Measurements from ENCODE around the gene GSTP1.
"Not testable (repeated sequence)": the region's sequence is repeated elsewhere in the genome, so short reads cannot be mapped to it uniquely, and the experiment has no call there.

GSTP1 gene

GRCh38 chr11:67548555-67549110 lies 35.0 kb upstream of the GSTP1 start:
- no peak for TF ChIP-seq CTCF (IDR thresholded peaks at IDR 0.05; ENCODE audit: borderline replicate concordance, control extremely low read depth, extremely low read depth, insufficient read depth, missing control alignments)
- no peak for DNase-seq (ENCODE audit: low spot score)
- in situ Hi-C loops (cut with MboI; ENCODE audit: low sequenced_read_pairs, unreplicated experiment) = no loop called here

GRCh38 chr11:67551127-67551526 lies 32.5 kb upstream of the GSTP1 start:
- TF ChIP-seq CTCF (IDR thresholded peaks at IDR 0.05; ENCODE audit: borderline replicate concordance, control extremely low read depth, extremely low read depth, insufficient read depth, missing control alignments) = no peak
- in situ Hi-C loops (cut with MboI; ENCODE audit: low sequenced_read_pairs, unreplicated experiment) = no loop called here
- DNase-seq (ENCODE audit: low spot score) = no peak

GRCh38 chr11:67551697-67552096 lies 31.9 kb upstream of the GSTP1 start:
- DNase-seq (ENCODE audit: low spot score); in situ Hi-C loops (cut with MboI; ENCODE audit: low sequenced_read_pairs, unreplicated experiment): not testable (repeated sequence)

- in situ Hi-C loops (cut with MboI; ENCODE audit: low sequenced_read_pairs, unreplicated experiment) = no loop called here
- TF ChIP-seq CTCF (IDR thresholded peaks at IDR 0.05; ENCODE audit: borderline replicate concordance, control extremely low read depth, extremely low read depth, insufficient read depth, missing control alignments) = no peak
- no peak for DNase-seq (ENCODE audit: low spot score)
These were observed 27.4 kb upstream of the GSTP1 start for GRCh38 chr11:67556244-67556643.

- TF ChIP-seq CTCF (IDR thresholded peaks at IDR 0.05; ENCODE audit: borderline replicate concordance, control extremely low read depth, extremely low read depth, insufficient read depth, missing control alignments) = no peak
- in situ Hi-C loops (cut with MboI; ENCODE audit: low sequenced_read_pairs, unreplicated experiment) = no loop called here
- peak; percentile 72 for DNase-seq (ENCODE audit: low spot score)
These were observed 25.4 kb upstream of the GSTP1 start for GRCh38 chr11:67558084-67558772.

- DNase-seq (ENCODE audit: low spot score) = peak; percentile 79
- in situ Hi-C loops (cut with MboI; ENCODE audit: low sequenced_read_pairs, unreplicated experiment) = no loop called here
- TF ChIP-seq CTCF (IDR thresholded peaks at IDR 0.05; ENCODE audit: borderline replicate concordance, control extremely low read depth, extremely low read depth, insufficient read depth, missing control alignments) = no peak
These were observed 21.5 kb upstream of the GSTP1 start for GRCh38 chr11:67561971-67562619.

Measured in GM13976 (cell line).